DND-41 (cell line): Measurements from ENCODE around the gene GPR148.
"Not testable (repeated sequence)": the region's sequence is repeated elsewhere in the genome, so short reads cannot be mapped to it uniquely, and the experiment has no call there.

Experiments used
- ATAC-seq: fragments of 200-7000 bp; cut with Tn5 transposase; 3 replicates; pipeline ENCODE4 v1.9.1; 2021; ENCODE audit warnings: low read depth; ENCODE audit not compliant: insufficient read depth
- DNase-seq: peaks from one replicate; pipeline ENCODE4 v3.0.0-alpha.2; 2020
- H2AFZ ChIP-seq: 2 replicates; pipeline ENCODE4 v1.6.0; 2012; ENCODE audit warnings: low read depth, low read length
- H3K27ac ChIP-seq: 2 replicates; pipeline ENCODE4 v1.5.1; 2012; ENCODE audit warnings: low read length, inconsistent platforms
- H3K27me3 ChIP-seq: fragments of 200-600 bp; sonication (generic); 2 replicates; pipeline ENCODE4 v1.6.0; 2012; ENCODE audit warnings: low read length, mild to moderate bottlenecking, inconsistent platforms; ENCODE audit not compliant: insufficient read depth, poor library complexity
- H3K36me3 ChIP-seq: 2 replicates; pipeline ENCODE4 v1.5.1; 2012; ENCODE audit warnings: low read length, inconsistent platforms; ENCODE audit not compliant: insufficient read depth
- H3K4me1 ChIP-seq: 2 replicates; pipeline ENCODE4 v1.5.1; 2012; ENCODE audit warnings: mild to moderate bottlenecking, low read length; ENCODE audit not compliant: insufficient read depth
- H3K4me2 ChIP-seq: 2 replicates; pipeline ENCODE4 v1.6.0; 2012; ENCODE audit warnings: mild to moderate bottlenecking, moderate library complexity, low read length, inconsistent platforms; ENCODE audit not compliant: insufficient read depth
- H3K4me3 ChIP-seq, 2 experiments: fragments of 200-600 bp in 1 of 2; shearing (Covaris generic) in 1 of 2; 2 replicates each; pipeline ENCODE4 v1.5.1; 2012 to 2016; ENCODE audit warnings: inconsistent platforms in 2 of 2, low read length in 2 of 2, mild to moderate bottlenecking in 2 of 2, low read depth in 1 of 2, moderate library complexity in 1 of 2
- H3K79me2 ChIP-seq: 2 replicates; pipeline ENCODE4 v1.6.0; 2012; ENCODE audit warnings: low read length, inconsistent platforms; ENCODE audit not compliant: insufficient read depth
- H3K9ac ChIP-seq: 2 replicates; pipeline ENCODE4 v1.6.0; 2012; ENCODE audit warnings: low read depth, mild to moderate bottlenecking, inconsistent platforms, low read length, moderate library complexity
- H3K9me3 ChIP-seq: 2 replicates; pipeline ENCODE4 v1.5.1; 2012; ENCODE audit warnings: low read length, moderate library complexity, mild to moderate bottlenecking, inconsistent platforms; ENCODE audit not compliant: insufficient read depth, severe bottlenecking
- H4K20me1 ChIP-seq: 2 replicates; pipeline ENCODE4 v1.6.0; 2012; ENCODE audit warnings: low read length; ENCODE audit not compliant: insufficient read depth
- CTCF ChIP-seq: IDR thresholded peaks from 2 replicates; pipeline ENCODE4 v1.5.1; 2012; ENCODE audit warnings: borderline replicate concordance, low read length, moderate library complexity, mild to moderate bottlenecking; ENCODE audit not compliant: poor library complexity, severe bottlenecking; ENCODE audit errors: extremely low read depth
- EZH2 ChIP-seq: IDR thresholded peaks from 3 replicates; pipeline ENCODE4 v1.6.1; 2012; ENCODE audit warnings: borderline replicate concordance, low read depth, mild to moderate bottlenecking, moderate library complexity, low read length, inconsistent platforms; ENCODE audit not compliant: severe bottlenecking

Gene GPR148

GRCh38 chr2:130728549-130729316, at the start of gene GPR148:
TSS of gene GPR148 (plus strand) at chr2:130729070. CDS start at chr2:130729152, 82 bp downstream.
- Histone ChIP-seq H4K20me1 (no peaks in the 10 kb centered on the region), H3K4me3 (no peak within 1 kb of the TSS), H3K4me1 (no peaks in the 10 kb centered on the region), H3K36me3 (no peaks in the 10 kb centered on the region), H2AFZ (no peak within 1 kb of the TSS), H3K9ac (no peak within 1 kb of the TSS), H3K4me2 (no peak within 1 kb of the TSS), H3K9me3 (no peaks in the 10 kb centered on the region), H3K27me3 (no peaks in the 10 kb centered on the region), H3K27ac (no peak within 1 kb of the TSS), H3K79me2 (no peaks in the 10 kb centered on the region)
- TF ChIP-seq EZH2 (no peak), CTCF (no peak)
- no peak for DNase-seq
- no peak for ATAC-seq

- H3K9ac ChIP-seq, H3K4me1 ChIP-seq, DNase-seq, H3K9me3 ChIP-seq, H2AFZ ChIP-seq, ATAC-seq, H3K79me2 ChIP-seq, H3K27ac ChIP-seq, H3K4me3 ChIP-seq, H3K27me3 ChIP-seq, H3K36me3 ChIP-seq, H4K20me1 ChIP-seq, H3K4me2 ChIP-seq: not testable (repeated sequence)
Measured at GRCh38 chr2:130692041-130692770, 36.7 kb upstream of the GPR148 start.

GRCh38 chr2:130693474-130693873, 35.4 kb upstream of the GPR148 start:
- H3K27me3 ChIP-seq, H3K9me3 ChIP-seq, H3K36me3 ChIP-seq, H4K20me1 ChIP-seq, H3K4me3 ChIP-seq, H2AFZ ChIP-seq, H3K79me2 ChIP-seq, H3K4me1 ChIP-seq, H3K9ac ChIP-seq, DNase-seq, H3K27ac ChIP-seq, ATAC-seq, H3K4me2 ChIP-seq: not testable (repeated sequence)

GRCh38 chr2:130703250-130703649, 25.6 kb upstream of the GPR148 start:
- not testable (repeated sequence) for ATAC-seq

GRCh38 chr2:130714795-130715194, 14.1 kb upstream of the GPR148 start:
- not testable (repeated sequence) for H3K79me2 ChIP-seq, ATAC-seq

More at GRCh38 chr2:130703250-130703649, 25.6 kb upstream of the GPR148 start:
- H3K27ac ChIP-seq, H3K9me3 ChIP-seq, H3K36me3 ChIP-seq, H3K4me3 ChIP-seq, H3K4me2 ChIP-seq, H3K79me2 ChIP-seq, H4K20me1 ChIP-seq, H3K9ac ChIP-seq, H2AFZ ChIP-seq, DNase-seq, H3K4me1 ChIP-seq, H3K27me3 ChIP-seq: not testable (repeated sequence)

More at GRCh38 chr2:130714795-130715194, 14.1 kb upstream of the GPR148 start:
- H3K9me3 ChIP-seq, H3K27ac ChIP-seq, H3K36me3 ChIP-seq, H3K27me3 ChIP-seq, H3K9ac ChIP-seq, H2AFZ ChIP-seq, H3K4me2 ChIP-seq, H4K20me1 ChIP-seq, H3K4me1 ChIP-seq, H3K4me3 ChIP-seq, DNase-seq: not testable (repeated sequence)
